HG02642 (cell line): Measurements from ENCODE around the gene LBH.

Source experiments
- ATAC-seq: cut with Tn5 transposase; IDR thresholded peaks from one replicate; pipeline ENCODE4 v1.9.1; 2021; ENCODE audit warnings: mild to moderate bottlenecking; ENCODE audit not compliant: unreplicated experiment, poor library complexity

The LBH gene

GRCh38 chr2:30298302-30298701 lies 67.0 kb downstream of the LBH start:
- ATAC-seq, result no peak

- ATAC-seq, result no peak
Observed at GRCh38 chr2:30300122-30300455, 68.8 kb downstream of the LBH start.

GRCh38 chr2:30300456-30301221 lies 69.3 kb downstream of the LBH start:
- no peak for ATAC-seq

GRCh38 chr2:30301551-30301950 lies 70.2 kb downstream of the LBH start:
- no peak for ATAC-seq

GRCh38 chr2:30302566-30302965 lies 71.2 kb downstream of the LBH start:
- no peak for ATAC-seq

GRCh38 chr2:30303095-30303494 lies 71.8 kb downstream of the LBH start:
- ATAC-seq, result no peak

GRCh38 chr2:30305235-30305634 lies 73.9 kb downstream of the LBH start:
- no peak for ATAC-seq

GRCh38 chr2:30306522-30306921 lies 75.2 kb downstream of the LBH start:
- ATAC-seq, result no peak

GRCh38 chr2:30308280-30308679 lies 76.9 kb downstream of the LBH start:
- ATAC-seq, result no peak
